GM12864 (cell line): Measurements from ENCODE around the gene MB21D2.

Experiments
- DNase-seq: peaks from one replicate; pipeline ENCODE4 v3.0.0-alpha.2; 2011; ENCODE audit warnings: low read depth
- H3K4me3 ChIP-seq: 2 replicates; pipeline ENCODE4 v1.5.1; 2011; ENCODE audit warnings: mild to moderate bottlenecking, low read depth, low read length, control low read depth
- CTCF ChIP-seq: IDR thresholded peaks from 2 replicates; pipeline ENCODE4 v1.5.1; 2011; ENCODE audit warnings: low read depth, mild to moderate bottlenecking, moderate library complexity, low read length, control low read depth, inconsistent platforms; ENCODE audit errors: missing control alignments

MB21D2 gene

GRCh38 chr3:192884777-192885773 lies 32.6 kb downstream of the MB21D2 start:
- H3K4me3 ChIP-seq: no peak overlapping the region
- TF ChIP-seq CTCF: no peak
- DNase-seq: no peak

- DNase-seq: no peak
These were observed 34.1 kb downstream of the MB21D2 start for GRCh38 chr3:192883512-192883911.

GRCh38 chr3:192881159-192881786 lies 36.4 kb downstream of the MB21D2 start:
- no peak for TF ChIP-seq CTCF
- no peak for DNase-seq
- H3K4me3 ChIP-seq: no peak overlapping the region

More at GRCh38 chr3:192883512-192883911, 34.1 kb downstream of the MB21D2 start:
- H3K4me3 ChIP-seq: no peak overlapping the region
- TF ChIP-seq CTCF: no peak

GRCh38 chr3:192880313-192880712 lies 37.3 kb downstream of the MB21D2 start:
- H3K4me3 ChIP-seq: no peak overlapping the region
- no peak for DNase-seq
- no peak for TF ChIP-seq CTCF

GRCh38 chr3:192879346-192880031 lies 38.2 kb downstream of the MB21D2 start:
- TF ChIP-seq CTCF: no peak
- H3K4me3 ChIP-seq: no peak overlapping the region
- DNase-seq: no peak

- no peak for DNase-seq
- no peak overlapping the region for H3K4me3 ChIP-seq
- no peak for TF ChIP-seq CTCF
These were observed 41.6 kb downstream of the MB21D2 start for GRCh38 chr3:192875971-192876565.
